H1 (cell line): ENCODE data around the gene CHTF18. TPM values are rescaled to one million over a fixed set of nuclear protein-coding genes. Genes with fewer than 3 reads are reported as not detected.

Experiments
- CTCF ChIA-PET: fragments of 300-600 bp; sonication (Branson Sonifier 250); formaldehyde crosslinking; loops from one replicate; lab custom pipeline; 2021; ENCODE audit not compliant: partially characterized antibody; lab: Charles Lee
- POLR2A ChIA-PET: fragments of 300-600 bp; sonication (Branson Sonifier 250); formaldehyde crosslinking; loops from one replicate; lab custom pipeline; 2021; ENCODE audit warnings: inconsistent platforms; ENCODE audit not compliant: partially characterized antibody; lab: Charles Lee
- DNase-seq, 2 experiments: peaks; one replicate each; pipeline versions ENCODE4 v3.0.0 to v3.0.0-alpha.2; 2010 to 2022; ENCODE audit warnings: low spot score in 2 of 2, low read depth in 1 of 2, mixed read lengths in 1 of 2
- FAIRE-seq: peaks from 2 replicates; lab custom pipeline; 2011; peaks lifted over from hg19 to GRCh38; lab: Jason Lieb, UNC
- H2AFZ ChIP-seq: 2 replicates; pipeline ENCODE4 v1.8.1; 2012; ENCODE audit warnings: low read length, inconsistent platforms
- H2AK5ac ChIP-seq: 2 replicates; pipeline ENCODE4 v1.6.1; 2013; ENCODE audit warnings: low read depth, low read length
- H2BK120ac ChIP-seq: replicated peaks from 2 replicates; pipeline ENCODE3; 2013; ENCODE audit warnings: low read depth, low read length, inconsistent platforms
- H2BK12ac ChIP-seq: 2 replicates; pipeline ENCODE4 v1.6.1; 2013; ENCODE audit warnings: low read depth, low read length
- H2BK15ac ChIP-seq: 2 replicates; pipeline ENCODE4 v1.6.1; 2013; ENCODE audit warnings: low read length
- H2BK20ac ChIP-seq: 2 replicates; pipeline ENCODE4 v1.6.1; 2013; ENCODE audit warnings: low read length
- H2BK5ac ChIP-seq: 2 replicates; pipeline ENCODE4 v1.6.1; 2013; ENCODE audit warnings: low read depth, low read length
- H3K14ac ChIP-seq: 2 replicates; pipeline ENCODE4 v1.6.1; 2013; ENCODE audit warnings: inconsistent platforms; ENCODE audit not compliant: insufficient read length
- H3K18ac ChIP-seq: 2 replicates; pipeline ENCODE4 v1.6.1; 2013; ENCODE audit warnings: low read length; ENCODE audit errors: extremely low read depth
- H3K23ac ChIP-seq: 2 replicates; pipeline ENCODE4 v1.6.1; 2013; ENCODE audit warnings: inconsistent platforms; ENCODE audit not compliant: insufficient read length
- H3K23me2 ChIP-seq: 2 replicates; pipeline ENCODE4 v1.6.1; 2013; ENCODE audit warnings: low read depth, low read length
- H3K27ac ChIP-seq: 2 replicates; pipeline ENCODE4 v1.6.1; 2011; ENCODE audit warnings: low read depth, low read length, inconsistent platforms
- H3K27me3 ChIP-seq, 4 experiments: replicated peaks in 1 of 4; 1 replicate in 1 of 4; 2 replicates in 3 of 4; pipeline versions ENCODE4 v1.6.1 to v1.8.1; 2011 to 2013; ENCODE audit warnings: low read length in 3 of 4, mild to moderate bottlenecking in 3 of 4, inconsistent platforms in 2 of 4, mixed read lengths in 2 of 4, moderate library complexity in 1 of 4; ENCODE audit not compliant: control insufficient read depth in 3 of 4, insufficient read depth in 3 of 4; ENCODE audit errors: extremely low read depth in 1 of 4
- H3K36me3 ChIP-seq, 4 experiments: 2 replicates each; pipeline versions ENCODE4 v1.6.1 to v1.8.1; 2011 to 2013; ENCODE audit warnings: mild to moderate bottlenecking in 4 of 4, low read length in 3 of 4, moderate library complexity in 2 of 4, control low read depth in 1 of 4, inconsistent platforms in 1 of 4; ENCODE audit not compliant: insufficient read depth in 4 of 4, control insufficient read depth in 2 of 4
- H3K4ac ChIP-seq: replicated peaks from 2 replicates; pipeline ENCODE3; 2013; ENCODE audit warnings: low read length, low read depth, mixed read lengths, inconsistent platforms; ENCODE audit not compliant: insufficient read length
- H3K4me1 ChIP-seq, 4 experiments: replicated peaks in 1 of 4; 1 replicate in 1 of 4; 2 replicates in 3 of 4; pipeline versions ENCODE4 v1.6.1 to v1.8.1; 2011 to 2013; ENCODE audit warnings: low read length in 3 of 4, inconsistent platforms in 2 of 4, mixed read lengths in 1 of 4; ENCODE audit not compliant: insufficient read depth in 4 of 4, control insufficient read depth in 3 of 4
- H3K4me2 ChIP-seq, 2 experiments: 2 replicates each; pipeline versions ENCODE4 v1.6.1 to v1.8.1; 2011 to 2013; ENCODE audit warnings: low read depth in 2 of 2, low read length in 2 of 2, control low read depth in 1 of 2, inconsistent platforms in 1 of 2, mild to moderate bottlenecking in 1 of 2; ENCODE audit not compliant: insufficient read depth in 1 of 2
- H3K4me3 ChIP-seq, 4 experiments: fragments of 200-600, 300-600 bp in 1 of 4; sonication (generic), shearing (Covaris generic), sonication (Bioruptor Twin) in 1 of 4; 2 replicates each; pipeline versions ENCODE4 v1.5.1 to v1.8.1; 2011 to 2016; ENCODE audit warnings: low read length in 4 of 4, low read depth in 3 of 4, control low read depth in 2 of 4, inconsistent platforms in 2 of 4, mild to moderate bottlenecking in 2 of 4, mixed read lengths in 1 of 4, moderate library complexity in 1 of 4; ENCODE audit not compliant: insufficient read depth in 2 of 4; ENCODE audit errors: extremely low read depth in 1 of 4
- H3K56ac ChIP-seq: replicated peaks from 2 replicates; pipeline ENCODE3; 2013; ENCODE audit warnings: low read depth, mild to moderate bottlenecking, mixed read lengths, low read length, inconsistent platforms; ENCODE audit not compliant: insufficient read length
- H3K79me1 ChIP-seq: 2 replicates; pipeline ENCODE4 v1.6.1; 2013; ENCODE audit warnings: low read depth, low read length, control low read depth
- H3K79me2 ChIP-seq, 2 experiments: 2 replicates each; pipeline versions ENCODE4 v1.6.1 to v1.8.1; 2012 to 2013; ENCODE audit warnings: low read length in 2 of 2, mild to moderate bottlenecking in 2 of 2, inconsistent platforms in 1 of 2; ENCODE audit not compliant: insufficient read depth in 2 of 2, control insufficient read depth in 1 of 2
- H3K9ac ChIP-seq, 4 experiments: replicated peaks in 1 of 4; 1 replicate in 1 of 4; 2 replicates in 3 of 4; pipeline versions ENCODE4 v1.6.1 to v1.8.1; 2011 to 2013; ENCODE audit warnings: low read depth in 3 of 4, low read length in 3 of 4, control low read depth in 2 of 4, mild to moderate bottlenecking in 2 of 4, moderate library complexity in 2 of 4, inconsistent platforms in 1 of 4; ENCODE audit errors: extremely low read depth in 1 of 4
- H3K9me3 ChIP-seq, 2 experiments: 2 replicates each; pipeline versions ENCODE4 v1.6.1 to v1.8.1; 2012 to 2013; ENCODE audit warnings: mild to moderate bottlenecking in 2 of 2, moderate library complexity in 2 of 2, control low read depth in 1 of 2, inconsistent platforms in 1 of 2, low read depth in 1 of 2, low read length in 1 of 2, mixed read lengths in 1 of 2; ENCODE audit not compliant: insufficient read depth in 2 of 2
- H4K20me1 ChIP-seq, 2 experiments: replicated peaks in 1 of 2; 2 replicates each; pipeline versions ENCODE3 to v1.8.1; 2011 to 2013; ENCODE audit warnings: inconsistent platforms in 2 of 2, low read length in 2 of 2, mild to moderate bottlenecking in 1 of 2; ENCODE audit not compliant: insufficient read depth in 2 of 2, control insufficient read depth in 1 of 2
- H4K5ac ChIP-seq: 2 replicates; pipeline ENCODE4 v1.6.1; 2013; ENCODE audit warnings: low read length, low read depth, mixed read lengths, inconsistent platforms; ENCODE audit not compliant: insufficient read length
- H4K8ac ChIP-seq: 2 replicates; pipeline ENCODE4 v1.8.0; 2013; ENCODE audit warnings: mild to moderate bottlenecking, moderate library complexity, low read length, inconsistent platforms; ENCODE audit not compliant: insufficient read depth; ENCODE audit errors: extremely low read depth
- H4K91ac ChIP-seq: replicated peaks from 2 replicates; pipeline ENCODE3; 2013; ENCODE audit warnings: low read length, mixed read lengths, inconsistent platforms; ENCODE audit not compliant: insufficient read length
- EZH2 ChIP-seq: fragments of 200-600 bp; sonication (generic); IDR thresholded peaks from 2 replicates; pipeline ENCODE4 v1.7.1; 2012; ENCODE audit warnings: low read depth, mild to moderate bottlenecking, moderate library complexity, low read length, inconsistent platforms; ENCODE audit not compliant: severe bottlenecking
- GABPA ChIP-seq: IDR thresholded peaks from 2 replicates; pipeline ENCODE4 v1.6.1; 2011; ENCODE audit warnings: mild to moderate bottlenecking, low read length, moderate library complexity, borderline replicate concordance; ENCODE audit not compliant: insufficient read depth
- KDM1A ChIP-seq: fragments of 200-600, 300-600 bp; sonication (generic); IDR thresholded peaks from 2 replicates; pipeline ENCODE4 v1.7.1; 2016; ENCODE audit warnings: mild to moderate bottlenecking, low read length, borderline replicate concordance
- MAFK ChIP-seq: IDR thresholded peaks from 2 replicates; pipeline ENCODE4 v1.6.1; 2012; ENCODE audit warnings: low read depth, mild to moderate bottlenecking, improper control_type of control experiment, low read length
- NANOG ChIP-seq: IDR thresholded peaks from 2 replicates; pipeline ENCODE4 v1.6.1; 2011; ENCODE audit warnings: low read length, low read depth, mild to moderate bottlenecking, inconsistent platforms; ENCODE audit not compliant: insufficient read depth, poor library complexity, severe bottlenecking
- NRF1 ChIP-seq: IDR thresholded peaks from 2 replicates; pipeline ENCODE4 v1.6.1; 2011; ENCODE audit warnings: mild to moderate bottlenecking, low read depth, low read length, improper control_type of control experiment
- TAF7 ChIP-seq: optimal IDR thresholded peaks from 2 replicates; pipeline ENCODE3; 2011; ENCODE audit warnings: low read depth, mild to moderate bottlenecking, inconsistent platforms, low read length, moderate library complexity, borderline replicate concordance
- TCF12 ChIP-seq: IDR thresholded peaks from 2 replicates; pipeline ENCODE4 v1.6.1; 2011; ENCODE audit warnings: low read depth, mild to moderate bottlenecking, low read length
- USF2 ChIP-seq: IDR thresholded peaks from 2 replicates; pipeline ENCODE4 v1.6.1; 2011; ENCODE audit warnings: low read length, improper control_type of control experiment
- WGBS, 2 experiments: shearing (Covaris generic) in 1 of 2; methylation state at CpG; one replicate each; pipeline versions ENCODE4 v1.1.6 to v1.1.7; 2013 to 2015; ENCODE audit warnings: low lambda C conversion rate in 2 of 2, mixed read lengths in 2 of 2, inconsistent platforms in 1 of 2, low coverage in 1 of 2, missing lambda C conversion rate in 1 of 2; ENCODE audit not compliant: insufficient replicate concordance in 2 of 2, insufficient coverage in 1 of 2, insufficient read length in 1 of 2; ENCODE audit errors: extremely low coverage in 1 of 2, missing lambda C conversion rate in 1 of 2; 5-methylcytosine and 5-hydroxymethylcytosine counted together
- polyA plus RNA-seq, 7 experiments: library from polyadenylated mRNA; depleted of rRNA in 3 of 7; stranded (reverse) in 5 of 7; unstranded in 2 of 7; fragments of >200 nt in 5 of 7; fragments of 200-250 nt in 2 of 7; gene quantifications; 1 replicate in 5 of 7; 2 replicates in 1 of 7; 4 replicates in 1 of 7; pipeline versions ENCODE4 v1.2.1 to v1.2.3, GENCODE V29; 2011 to 2013; ENCODE audit warnings: missing spikeins in 2 of 7, mixed read lengths in 2 of 7
- total RNA-seq: library from RNA; stranded (reverse); fragmentation: NEBNext Ultra II Directional; extraction: Animal tissue kit (Norgen Biotek cat#: 25700); gene quantifications from 2 replicates; pipeline ENCODE4 v1.2.1, GENCODE V29; 2021

The CHTF18 gene
- total and polyA plus RNA-seq, 2 of the 8 experiments (the other 6 are each of a cell fraction or from before 2014, with no cell fraction given), result 75.3 to 104 TPM

- Histone ChIP-seq H3K23ac (no peak overlapping the region), H3K9me3 (peaks cover 4 to 16% of the 10 kb centered on the region in 2 experiments; a peak in 3 of 4 replicates), H2BK20ac (no peak overlapping the region), H3K4me2 (no peak overlapping the region), H3K9ac (no peak overlapping the region; a peak in 1 of 7 replicates), H3K18ac (no peak overlapping the region), H2BK12ac (no peak overlapping the region), H2BK5ac (no peak overlapping the region), H3K4me3 (no peak overlapping the region), H3K27ac (no peak overlapping the region), H4K20me1 (peaks cover 0 to 3% of the 10 kb centered on the region in 2 experiments), H3K14ac (no peak overlapping the region), H3K56ac (no peak overlapping the region), H3K23me2 (no peaks in the 10 kb centered on the region), H3K27me3 (0 out of 7 replicates have a peak, but pooled peaks cover 0 to 2% (median 0%) of the 10 kb centered on the region in 4 experiments), H3K79me2 (no peaks in the 10 kb centered on the region), H3K36me3 (no peaks in the 10 kb centered on the region), H2AK5ac (peak overlapping the region; percentile 75; the same call in 1 of the 2 replicates), H2BK15ac (no peak overlapping the region), H3K4ac (peak overlapping the region; percentile 10), H2AFZ (no peak overlapping the region), H3K4me1 (peaks cover 0 to 8% (median 0%) of the 10 kb centered on the region in 4 experiments; a peak in 2 of 7 replicates), H4K5ac (no peak overlapping the region), H3K79me1 (no peaks in the 10 kb centered on the region), H2BK120ac (no peak overlapping the region), H4K8ac (no peak overlapping the region), H4K91ac (no peak overlapping the region)
- ChIA-PET POLR2A (no interaction called here), CTCF (no interaction called here)
- 61% methylated on average over 2 of the region's 2 CpGs; no CpG with 5 or more reads in 1 of the 2 experiments for WGBS, 2 experiments
- TF ChIP-seq TCF12 (no peak), GABPA (no peak), NANOG (no peak), KDM1A (no peak), NRF1 (no peak), USF2 (no peak), MAFK (no peak), TAF7 (no peak), EZH2 (no peak)
- FAIRE-seq (peak; percentile 82), DNase-seq (no peak)
Observed at GRCh38 chr16:818592-818991, 30.2 kb downstream of the CHTF18 start.
